CD4-positive, alpha-beta T cell treated with Interleukin-21 for 1 hour (primary cell): ENCODE results near the gene CDKAL1.
"Not testable (repeated sequence)": the region's sequence is repeated elsewhere in the genome, so short reads cannot be mapped to it uniquely, and the experiment has no call there.

Experiments
- DNase-seq: peaks from one replicate; pipeline ENCODE4 v3.0.0-alpha.2; 2020

CDKAL1 gene

DNA sequence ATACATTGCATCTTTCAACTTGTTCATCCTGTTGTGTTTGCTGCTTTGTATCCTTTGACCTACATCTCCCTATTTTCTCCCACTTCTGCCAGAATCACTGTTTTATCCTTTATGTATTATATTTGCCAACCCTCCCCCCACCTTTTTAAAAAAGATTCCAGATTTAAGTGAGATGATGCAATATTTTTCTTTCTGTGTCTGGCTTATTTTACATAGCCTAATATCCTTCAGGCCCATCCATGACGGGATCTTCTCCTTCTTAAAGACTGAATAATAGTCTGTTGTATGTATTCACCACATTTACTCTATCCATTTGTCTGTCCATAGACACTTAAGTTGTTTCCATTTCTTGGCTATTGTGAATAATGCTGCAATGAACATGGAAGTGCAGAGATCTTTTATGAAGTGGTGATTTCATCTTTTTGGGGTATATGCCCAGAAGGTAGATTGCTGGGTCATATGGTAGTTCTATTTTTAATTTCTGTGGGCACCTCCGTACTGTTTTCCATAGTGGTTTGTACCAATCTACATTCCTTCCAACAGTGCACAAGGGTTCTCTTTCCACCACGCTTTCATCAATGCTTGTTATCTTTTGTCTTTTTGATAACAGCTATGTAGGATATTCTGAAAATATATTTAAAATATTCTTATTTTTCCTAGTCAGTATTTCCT lies 181.0 kb downstream of the CDKAL1 start:
- no peak for DNase-seq

DNA sequence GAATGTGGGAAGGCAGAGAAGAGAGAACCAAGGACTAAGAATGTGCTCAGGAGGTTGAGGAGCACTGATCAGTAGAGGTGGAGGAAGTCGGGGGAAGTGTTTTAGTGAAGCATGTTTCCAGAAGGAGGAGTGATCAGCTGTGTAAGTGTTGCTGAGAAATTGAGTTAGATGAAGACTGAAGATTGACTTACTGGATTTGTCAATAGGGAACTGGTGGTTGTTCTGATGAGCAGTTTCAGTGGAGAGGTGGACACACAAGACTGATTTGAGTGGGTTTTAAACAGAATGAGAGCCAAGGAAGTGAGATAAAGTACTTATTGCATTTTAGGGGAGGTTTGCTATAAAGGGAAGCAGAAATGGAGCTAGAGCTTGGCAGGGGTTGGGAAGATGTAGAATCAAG lies 182.6 kb downstream of the CDKAL1 start:
- DNase-seq = no peak

- no peak for DNase-seq
Measured at GRCh38 chr6:20717743-20718142, 183.5 kb downstream of the CDKAL1 start.

GRCh38 chr6:20718705-20719653 lies 184.7 kb downstream of the CDKAL1 start:
- DNase-seq = no peak

- DNase-seq = no peak
Measured at GRCh38 chr6:20719980-20720379, 185.7 kb downstream of the CDKAL1 start.

- DNase-seq = not testable (repeated sequence)
Measured at GRCh38 chr6:20721121-20721520, 186.9 kb downstream of the CDKAL1 start.

- DNase-seq = no peak
Measured at GRCh38 chr6:20722455-20722854, 188.2 kb downstream of the CDKAL1 start.

GRCh38 chr6:20723236-20723635 lies 189.0 kb downstream of the CDKAL1 start:
- DNase-seq = no peak

GRCh38 chr6:20724443-20725190 lies 190.4 kb downstream of the CDKAL1 start:
- DNase-seq = no peak

DNA sequence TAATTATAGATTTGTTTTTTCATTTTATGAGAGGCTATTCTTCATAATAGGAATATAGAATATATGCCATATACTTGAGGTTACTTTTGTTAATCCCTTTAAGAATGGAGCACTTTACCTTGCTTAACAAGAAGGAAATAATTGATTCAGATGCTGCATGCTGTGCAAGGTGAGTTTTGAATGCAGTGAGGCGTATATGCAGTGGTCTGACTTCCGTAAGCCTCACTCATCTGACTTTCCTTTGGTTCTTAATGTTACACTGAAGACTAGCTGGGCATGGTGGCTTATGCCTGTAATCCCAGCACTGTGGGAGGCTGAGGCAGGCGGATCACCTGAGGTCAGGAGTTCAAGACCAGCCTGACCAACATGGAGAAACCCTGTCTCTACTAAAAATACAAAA lies 191.0 kb downstream of the CDKAL1 start:
- not testable (repeated sequence) for DNase-seq

DNA sequence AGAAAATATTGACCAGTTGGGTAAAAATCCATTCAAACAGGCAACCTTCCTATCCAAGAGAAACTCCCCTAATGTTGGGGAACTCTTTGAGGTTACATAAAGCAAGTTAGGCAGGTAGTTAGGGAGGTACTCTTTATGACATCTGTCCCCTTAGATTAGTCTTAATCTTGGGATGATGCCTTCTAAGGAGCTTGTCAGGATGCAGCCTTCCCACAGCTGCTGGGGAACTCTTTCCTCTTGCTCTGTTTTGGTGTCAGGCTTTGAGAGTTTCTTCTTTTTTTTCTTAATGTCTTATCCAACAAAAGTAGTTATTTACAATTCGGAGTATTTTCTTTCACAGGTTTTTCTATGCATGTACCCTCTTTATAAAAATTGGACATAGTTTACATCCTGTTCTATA lies 194.8 kb downstream of the CDKAL1 start:
- DNase-seq = no peak

GRCh38 chr6:20732362-20732761 lies 198.1 kb downstream of the CDKAL1 start:
- not testable (repeated sequence) for DNase-seq

- no peak for DNase-seq
Measured at GRCh38 chr6:20732896-20733295, 198.6 kb downstream of the CDKAL1 start.

GRCh38 chr6:20737912-20738311 lies 203.7 kb downstream of the CDKAL1 start:
- no peak for DNase-seq

DNA sequence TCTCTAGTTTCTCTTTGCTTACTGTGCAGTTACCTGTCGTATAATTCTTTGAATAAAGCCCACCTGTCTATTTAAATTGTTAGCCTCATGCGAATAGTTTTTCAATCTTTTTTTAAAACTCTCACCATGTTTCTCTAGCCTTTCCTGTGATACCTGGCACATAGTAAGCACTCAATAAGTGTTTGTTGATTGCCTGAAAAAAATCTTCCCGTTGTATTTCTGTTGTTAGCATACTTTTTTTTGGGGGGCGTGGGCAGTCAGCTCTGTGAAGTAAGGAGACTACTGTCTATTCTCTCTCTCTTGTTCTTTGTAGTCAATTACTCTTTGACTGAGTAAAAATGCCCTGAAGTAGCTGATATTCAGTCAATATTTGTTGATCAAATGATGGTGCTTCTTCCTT lies 205.8 kb downstream of the CDKAL1 start:
- no peak for DNase-seq

DNA sequence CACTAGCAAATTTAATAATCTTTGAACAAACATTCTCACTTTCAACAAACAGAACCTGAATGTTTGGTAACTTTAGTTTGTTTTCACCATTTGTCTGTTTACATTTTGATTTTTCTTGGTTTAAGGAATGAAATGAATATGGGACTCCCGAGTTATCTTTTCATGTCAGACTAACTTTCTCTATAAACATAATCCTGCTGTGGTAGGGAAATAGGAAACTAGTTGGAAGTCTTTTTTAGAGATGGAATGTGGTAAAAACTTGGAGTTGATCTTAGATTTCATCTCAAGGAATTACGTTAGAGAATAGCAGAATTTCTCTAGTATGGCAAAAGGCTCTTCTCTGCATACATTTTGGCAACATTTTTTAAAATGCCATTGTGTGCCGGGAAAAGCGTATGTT lies 206.5 kb downstream of the CDKAL1 start:
- no peak for DNase-seq

DNA sequence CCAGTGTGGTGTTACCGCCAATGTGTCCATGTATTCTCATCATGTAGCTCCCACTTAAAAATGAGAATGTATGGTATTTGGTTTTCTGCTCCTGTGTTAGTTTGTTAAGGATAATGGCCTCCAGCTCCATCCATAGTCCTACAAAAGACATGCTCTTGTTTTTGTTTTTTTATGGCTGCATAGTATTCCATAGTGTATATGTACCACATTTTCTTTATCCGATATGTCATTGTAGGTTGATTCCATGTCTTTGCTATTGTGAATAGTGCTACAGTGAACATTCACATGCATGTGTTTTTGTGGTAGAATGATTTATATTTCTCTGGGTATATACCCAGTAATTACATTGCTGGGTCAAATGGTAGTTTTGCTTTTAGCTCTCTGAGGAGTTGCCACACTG lies 207.2 kb downstream of the CDKAL1 start:
- no peak for DNase-seq

- DNase-seq = no peak
Measured at GRCh38 chr6:20744911-20745557, 210.8 kb downstream of the CDKAL1 start.

- DNase-seq = no peak
Measured at GRCh38 chr6:20746024-20746423, 211.8 kb downstream of the CDKAL1 start.

- no peak for DNase-seq
Measured at GRCh38 chr6:20746805-20747558, 212.7 kb downstream of the CDKAL1 start.

DNA sequence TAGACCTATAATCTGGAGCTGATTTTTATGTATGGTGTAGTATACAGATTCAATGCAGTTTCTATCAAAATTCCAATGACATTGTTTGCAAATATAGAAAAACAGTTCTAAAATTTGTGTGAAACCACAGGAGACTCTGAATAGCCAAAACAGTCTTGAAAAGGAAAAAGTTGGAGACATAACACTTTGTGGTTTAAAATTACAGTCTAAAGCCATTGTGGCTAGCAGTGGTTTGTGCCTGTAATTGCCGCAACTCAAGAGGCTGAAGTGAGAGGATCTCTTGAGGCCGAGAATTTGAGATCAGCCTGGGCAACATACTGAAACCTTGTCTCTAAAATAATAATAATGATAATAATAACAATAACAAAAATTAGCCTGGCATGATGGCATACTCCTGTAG lies 213.7 kb downstream of the CDKAL1 start:
- DNase-seq = no peak

DNA sequence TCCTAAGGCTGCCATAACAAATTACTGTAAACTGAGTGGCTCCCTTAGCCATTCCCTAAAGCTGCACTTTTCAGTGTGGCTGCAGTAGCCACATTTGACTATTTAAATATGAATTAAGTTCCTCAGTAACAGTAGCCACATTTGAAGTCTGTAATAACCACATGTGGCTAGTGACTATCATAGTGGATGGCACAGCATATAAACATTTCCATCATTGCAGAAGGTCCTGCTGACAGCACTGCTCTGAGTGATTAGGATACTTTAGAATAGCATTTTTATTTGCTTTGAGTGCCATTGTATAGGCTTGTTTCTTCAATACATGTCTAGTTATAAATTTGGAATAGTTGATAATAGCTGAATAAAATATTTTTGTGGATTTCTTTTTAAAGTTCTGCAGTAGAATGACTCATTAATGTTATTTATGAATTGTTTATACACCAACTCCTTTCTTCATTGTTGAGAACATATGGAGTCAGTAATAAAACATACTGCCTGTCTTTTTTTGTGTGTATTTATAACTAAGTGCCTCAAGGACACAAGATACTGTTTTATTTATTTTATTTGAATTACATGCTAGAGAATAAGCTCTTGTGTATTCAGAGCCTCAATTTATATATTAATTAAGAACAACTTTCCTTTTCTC lies 217.2 kb downstream of the CDKAL1 start:
- DNase-seq = no peak
